Lung (tissue), 12 donors: Measurements from ENCODE around the gene PRLR. TPM values are rescaled to one million over a fixed set of nuclear protein-coding genes. Genes with fewer than 3 reads are reported as not detected.
A peak's percentile ranks its signal among the peaks of the same experiment; 100 is the strongest.

ENCODE experiments used
- ATAC-seq: fragments of 200-7000 bp; cut with Tn5 transposase; one replicate; pipeline ENCODE4 v1.9.1; 2020; ENCODE audit warnings: moderate number of reproducible peaks; ENCODE audit not compliant: insufficient read depth, low FRiP score
- DNase-seq, 3 donors: peaks; one replicate each; pipeline ENCODE4 v3.0.0-alpha.2; 2013 to 2017
- H3K27ac ChIP-seq, 2 donors: one replicate each; pipeline ENCODE4 v1.5.1; 2013; ENCODE audit warnings: mild to moderate bottlenecking in 2 of 2, moderate library complexity in 2 of 2, control low read depth in 1 of 2, inconsistent platforms in 1 of 2, low read depth in 1 of 2, low read length in 1 of 2
- H3K27me3 ChIP-seq, 3 donors: one replicate each; pipeline ENCODE4 v1.5.1; 2013; ENCODE audit warnings: low read length in 2 of 3; ENCODE audit not compliant: control insufficient read depth in 3 of 3, insufficient read depth in 3 of 3
- H3K36me3 ChIP-seq, 4 donors: one replicate each; pipeline ENCODE4 v1.5.1; 2013; ENCODE audit warnings: low read length in 4 of 4, mild to moderate bottlenecking in 1 of 4, moderate library complexity in 1 of 4; ENCODE audit not compliant: control insufficient read depth in 4 of 4, insufficient read depth in 4 of 4
- H3K4me1 ChIP-seq, 5 donors: one replicate each; pipeline ENCODE4 v1.5.1; 2013; ENCODE audit warnings: low read length in 5 of 5, mild to moderate bottlenecking in 2 of 5, moderate library complexity in 1 of 5; ENCODE audit not compliant: control insufficient read depth in 5 of 5, insufficient read depth in 5 of 5
- H3K4me3 ChIP-seq: one replicate; pipeline ENCODE4 v1.5.1; 2013; ENCODE audit warnings: mild to moderate bottlenecking, control low read depth, moderate library complexity
- H3K9ac ChIP-seq, 2 donors: one replicate each; pipeline ENCODE4 v1.5.1; 2013; ENCODE audit warnings: low read length in 2 of 2, control low read depth in 1 of 2; ENCODE audit not compliant: insufficient read depth in 1 of 2
- H3K9me3 ChIP-seq, 4 donors: one replicate each; pipeline ENCODE4 v1.5.1; 2013; ENCODE audit warnings: low read length in 3 of 4, mild to moderate bottlenecking in 1 of 4, moderate library complexity in 1 of 4; ENCODE audit not compliant: control insufficient read depth in 4 of 4, insufficient read depth in 3 of 4
- WGBS, 2 donors: extraction: QIAGEN DNeasy Blood & Tissue Kit; methylation state at CpG; one replicate each; pipeline ENCODE4 v1.1.7; 2013; 5-methylcytosine and 5-hydroxymethylcytosine counted together
- polyA plus RNA-seq, 2 donors: library from polyadenylated mRNA; stranded (reverse); fragments of 200-250 nt; gene quantifications; one replicate each; pipeline ENCODE4 v1.2.1, GENCODE V29; 2013
- total RNA-seq, 2 donors: library from RNA; depleted of rRNA in 1 of 2; stranded (reverse); fragments of >200 nt in 1 of 2; gene quantifications; one replicate each; pipeline ENCODE4 v1.2.1, GENCODE V29; 2014 to 2021
- TF ChIP-seq, protein P1 (sequence below): IDR thresholded peaks from 2 replicates; pipeline ENCODE4 v1.5.1; 2012; ENCODE audit warnings: mild to moderate bottlenecking; ENCODE audit errors: control extremely low read depth, extremely low read depth
- donor health status: control.
- donor health status: control.
- donor health status: Bipolar disorder and iron deficiency.
- donor health status: healthy.
- donor health status: DM: yes; HTN: yes; CAD: no.

Gene PRLR
- total and polyA plus RNA-seq, 4 donors, result 0.02 to 3.4 (median 0.76) TPM

- no peak overlapping the region for H3K9ac ChIP-seq
- no peak overlapping the region for H3K27ac ChIP-seq
- no peak overlapping the region for H3K4me3 ChIP-seq
- no peaks in the 10 kb centered on the region for H3K27me3 ChIP-seq
- ATAC-seq (no peak), DNase-seq (no peak)
- peaks cover 0 to 16% (median 1%) of the 10 kb centered on the region in 5 donors for H3K4me1 ChIP-seq
- TF ChIP-seq, protein P1, sequence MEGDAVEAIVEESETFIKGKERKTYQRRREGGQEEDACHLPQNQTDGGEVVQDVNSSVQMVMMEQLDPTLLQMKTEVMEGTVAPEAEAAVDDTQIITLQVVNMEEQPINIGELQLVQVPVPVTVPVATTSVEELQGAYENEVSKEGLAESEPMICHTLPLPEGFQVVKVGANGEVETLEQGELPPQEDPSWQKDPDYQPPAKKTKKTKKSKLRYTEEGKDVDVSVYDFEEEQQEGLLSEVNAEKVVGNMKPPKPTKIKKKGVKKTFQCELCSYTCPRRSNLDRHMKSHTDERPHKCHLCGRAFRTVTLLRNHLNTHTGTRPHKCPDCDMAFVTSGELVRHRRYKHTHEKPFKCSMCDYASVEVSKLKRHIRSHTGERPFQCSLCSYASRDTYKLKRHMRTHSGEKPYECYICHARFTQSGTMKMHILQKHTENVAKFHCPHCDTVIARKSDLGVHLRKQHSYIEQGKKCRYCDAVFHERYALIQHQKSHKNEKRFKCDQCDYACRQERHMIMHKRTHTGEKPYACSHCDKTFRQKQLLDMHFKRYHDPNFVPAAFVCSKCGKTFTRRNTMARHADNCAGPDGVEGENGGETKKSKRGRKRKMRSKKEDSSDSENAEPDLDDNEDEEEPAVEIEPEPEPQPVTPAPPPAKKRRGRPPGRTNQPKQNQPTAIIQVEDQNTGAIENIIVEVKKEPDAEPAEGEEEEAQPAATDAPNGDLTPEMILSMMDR, result no peak
- H3K36me3 ChIP-seq, result no peaks in the 10 kb centered on the region
- no peaks in the 10 kb centered on the region for H3K9me3 ChIP-seq
- WGBS, 2 donors, result 81 to 84% methylated on average over 5 of the region's 5 CpGs
These were observed 199.0 kb downstream of the PRLR start for GRCh38 chr5:35031276-35031675.

DNA sequence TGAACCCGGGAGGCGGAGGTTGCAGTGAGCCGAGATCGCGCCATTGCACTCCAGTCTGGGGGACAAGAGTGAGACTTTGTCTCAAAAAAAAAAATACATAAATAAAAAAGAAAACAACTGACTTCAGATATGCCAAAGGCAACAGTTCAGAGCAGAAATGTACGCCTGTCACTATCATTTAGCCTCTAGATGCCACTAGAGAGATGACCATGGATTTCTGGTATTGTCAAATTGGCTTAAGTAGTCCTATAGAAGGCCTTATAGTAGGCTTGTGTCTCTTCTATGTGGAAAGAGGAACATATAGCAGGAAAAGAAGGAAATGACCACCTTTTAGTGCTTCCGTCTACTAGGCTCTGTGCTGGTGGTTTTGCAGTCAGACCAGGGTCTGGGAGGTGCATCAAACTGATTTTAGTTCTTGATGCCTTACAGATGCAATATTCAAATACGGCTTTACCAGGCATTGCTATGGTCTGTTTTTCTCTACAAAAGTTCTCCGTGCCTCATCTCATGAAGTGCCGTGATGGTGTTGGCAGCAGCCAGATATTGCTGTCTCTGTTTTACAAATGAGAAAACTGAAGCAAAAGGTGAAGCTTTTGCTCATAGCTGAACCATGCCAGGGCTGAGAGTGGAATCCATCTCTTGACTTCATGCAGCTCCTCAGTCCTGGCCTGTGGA, 199.7 kb downstream of the PRLR start:
- Histone ChIP-seq H3K27ac (no peak overlapping the region), H3K4me1 (peaks cover 0 to 19% (median 1%) of the 10 kb centered on the region in 5 donors), H3K9me3 (no peaks in the 10 kb centered on the region), H3K4me3 (no peak overlapping the region), H3K9ac (no peak overlapping the region), H3K27me3 (no peaks in the 10 kb centered on the region), H3K36me3 (no peaks in the 10 kb centered on the region)
- TF ChIP-seq, protein P1, result no peak
- DNase-seq (peak in 2 of 3 donors; percentile 22 to 36), ATAC-seq (no peak)
- WGBS, 2 donors, result 72 to 75% methylated on average over 10 of the region's 10 CpGs

GRCh38 chr5:35029333-35029732, 201.0 kb downstream of the PRLR start:
- DNase-seq, result no peak
- 56 to 59% methylated on average over 4 of the region's 4 CpGs for WGBS, 2 donors

More at GRCh38 chr5:35029333-35029732, 201.0 kb downstream of the PRLR start:
- no peak overlapping the region for H3K4me3 ChIP-seq
- no peaks in the 10 kb centered on the region for H3K27me3 ChIP-seq
- H3K4me1 ChIP-seq, result peaks cover 0 to 19% (median 1%) of the 10 kb centered on the region in 5 donors
- no peak overlapping the region for H3K9ac ChIP-seq
- TF ChIP-seq, protein P1, result no peak
- no peak for ATAC-seq
- H3K27ac ChIP-seq, result no peak overlapping the region
- H3K9me3 ChIP-seq, result no peaks in the 10 kb centered on the region
- H3K36me3 ChIP-seq, result no peaks in the 10 kb centered on the region
